Activated CD4-positive, alpha-beta T cell treated with anti-CD3 and anti-CD28 coated beads, Interleukin-2, Interleukin-6, amounts not matched to agents 100 ng/mL and 50 ng/mL, durations not matched to agents 16 hours and 8 hours (primary cell): ENCODE results near the gene SLC22A4.

Experiments
- DNase-seq: peaks from one replicate; pipeline ENCODE4 v3.0.0-alpha.2; 2020

The SLC22A4 gene

GRCh38 chr5:132275367-132276220, 18.6 kb upstream of the SLC22A4 start:
- DNase-seq = no peak

- no peak for DNase-seq
Observed at GRCh38 chr5:132277256-132277655, 16.9 kb upstream of the SLC22A4 start.

DNA sequence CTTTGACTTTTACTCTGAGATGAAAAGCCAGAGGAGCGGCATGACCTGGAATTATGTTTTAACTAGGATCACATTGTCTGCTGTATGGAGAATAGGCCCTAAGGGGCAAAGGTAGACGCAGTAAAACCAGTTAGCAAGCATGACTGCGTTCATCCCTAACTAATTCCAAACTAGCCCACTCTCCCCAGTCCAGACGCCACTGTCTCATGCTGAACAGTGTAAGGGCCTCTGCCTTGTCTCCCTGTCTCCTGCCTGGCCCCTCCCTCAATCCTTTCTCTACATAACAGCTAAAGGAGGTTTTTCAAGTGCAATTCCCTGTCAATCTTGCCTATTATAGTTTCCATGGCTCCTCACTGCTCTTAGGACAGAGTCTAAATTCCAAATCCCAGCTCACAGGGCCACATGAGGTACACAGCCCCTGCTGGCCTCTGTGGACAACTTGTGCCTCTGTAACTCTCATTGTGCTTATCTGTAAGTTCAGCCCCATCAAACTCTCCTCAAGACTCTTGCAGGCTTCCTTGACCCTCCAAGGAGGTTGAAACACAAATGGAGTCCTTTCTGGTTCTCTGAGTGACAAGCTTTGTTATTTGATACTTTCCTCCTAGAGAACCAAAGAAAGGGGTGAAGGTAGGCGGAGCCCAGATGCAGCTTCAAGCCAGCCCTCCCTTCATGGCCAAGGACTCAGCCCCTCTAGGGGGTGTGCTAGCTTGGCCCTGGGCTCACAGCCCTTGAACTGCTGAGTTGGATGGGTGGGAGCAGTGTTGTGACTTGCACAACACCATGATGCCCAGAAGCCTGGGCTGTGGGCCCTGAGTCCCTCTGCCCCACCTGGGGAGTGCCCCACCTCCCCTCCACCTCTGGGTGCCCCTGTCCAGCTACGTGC, 16.0 kb upstream of the SLC22A4 start:
- no peak for DNase-seq

DNA sequence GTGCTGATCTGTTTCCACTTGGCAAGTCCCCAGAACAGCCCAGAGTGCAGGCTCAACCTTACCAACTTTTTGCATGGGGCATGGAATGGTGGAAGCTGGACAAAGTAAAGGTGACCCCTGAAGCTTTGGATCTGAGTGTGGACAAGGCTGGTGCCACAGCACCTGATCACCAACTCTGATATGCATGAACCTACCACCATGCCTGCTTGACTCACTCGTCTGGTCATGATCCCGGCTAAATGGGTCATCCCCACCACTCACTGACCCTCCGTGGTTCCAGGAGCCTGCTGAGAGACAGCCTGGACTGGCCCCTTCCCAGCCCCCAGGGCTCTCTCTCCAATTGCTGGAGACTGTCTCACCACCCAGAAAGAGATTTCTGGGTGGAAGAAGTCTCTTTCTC, 14.4 kb upstream of the SLC22A4 start:
- DNase-seq = no peak

GRCh38 chr5:132280371-132281240, 13.6 kb upstream of the SLC22A4 start:
- DNase-seq = no peak

GRCh38 chr5:132281856-132282614, 12.2 kb upstream of the SLC22A4 start:
- DNase-seq = no peak

GRCh38 chr5:132283423-132284043, 10.7 kb upstream of the SLC22A4 start:
- no peak for DNase-seq

DNA sequence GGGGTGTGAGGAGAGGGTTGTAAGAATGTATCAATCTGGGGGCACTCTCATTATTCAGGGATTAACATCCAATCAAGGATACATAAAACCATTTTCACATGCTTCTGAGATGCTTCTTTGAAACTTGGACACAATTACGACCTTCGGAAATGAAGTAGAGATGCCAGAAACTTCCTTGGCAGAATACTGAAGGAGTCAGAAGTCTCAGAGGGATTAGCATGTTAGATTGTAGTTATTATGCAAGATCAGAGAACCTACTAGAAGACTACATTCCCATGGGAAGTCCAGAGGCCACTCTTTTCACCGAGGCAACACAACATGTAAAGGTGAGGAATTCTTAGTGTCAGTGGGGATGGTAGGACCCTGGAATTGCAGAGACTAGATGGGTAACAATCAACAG, 5.1 kb upstream of the SLC22A4 start:
- DNase-seq = no peak

DNA sequence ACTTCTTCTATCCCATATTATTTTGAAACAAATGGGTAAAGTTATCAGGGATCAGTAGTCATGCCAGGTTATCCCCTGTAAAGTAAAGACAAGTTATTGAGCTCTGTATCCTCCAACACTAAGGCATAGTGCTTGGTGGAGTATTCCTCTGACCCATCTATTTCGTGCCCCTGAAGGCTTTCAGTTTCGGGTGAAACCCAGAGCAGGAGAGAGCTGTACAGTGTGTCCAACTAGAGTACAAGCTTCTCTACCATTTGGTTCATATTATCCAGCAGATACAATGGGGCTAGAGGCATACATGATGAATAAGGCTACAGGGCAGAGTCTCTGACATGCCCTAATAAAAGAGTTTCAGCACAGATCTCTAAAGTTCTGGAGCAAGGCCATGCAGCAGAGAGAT, 3.2 kb upstream of the SLC22A4 start:
- DNase-seq = no peak

DNA sequence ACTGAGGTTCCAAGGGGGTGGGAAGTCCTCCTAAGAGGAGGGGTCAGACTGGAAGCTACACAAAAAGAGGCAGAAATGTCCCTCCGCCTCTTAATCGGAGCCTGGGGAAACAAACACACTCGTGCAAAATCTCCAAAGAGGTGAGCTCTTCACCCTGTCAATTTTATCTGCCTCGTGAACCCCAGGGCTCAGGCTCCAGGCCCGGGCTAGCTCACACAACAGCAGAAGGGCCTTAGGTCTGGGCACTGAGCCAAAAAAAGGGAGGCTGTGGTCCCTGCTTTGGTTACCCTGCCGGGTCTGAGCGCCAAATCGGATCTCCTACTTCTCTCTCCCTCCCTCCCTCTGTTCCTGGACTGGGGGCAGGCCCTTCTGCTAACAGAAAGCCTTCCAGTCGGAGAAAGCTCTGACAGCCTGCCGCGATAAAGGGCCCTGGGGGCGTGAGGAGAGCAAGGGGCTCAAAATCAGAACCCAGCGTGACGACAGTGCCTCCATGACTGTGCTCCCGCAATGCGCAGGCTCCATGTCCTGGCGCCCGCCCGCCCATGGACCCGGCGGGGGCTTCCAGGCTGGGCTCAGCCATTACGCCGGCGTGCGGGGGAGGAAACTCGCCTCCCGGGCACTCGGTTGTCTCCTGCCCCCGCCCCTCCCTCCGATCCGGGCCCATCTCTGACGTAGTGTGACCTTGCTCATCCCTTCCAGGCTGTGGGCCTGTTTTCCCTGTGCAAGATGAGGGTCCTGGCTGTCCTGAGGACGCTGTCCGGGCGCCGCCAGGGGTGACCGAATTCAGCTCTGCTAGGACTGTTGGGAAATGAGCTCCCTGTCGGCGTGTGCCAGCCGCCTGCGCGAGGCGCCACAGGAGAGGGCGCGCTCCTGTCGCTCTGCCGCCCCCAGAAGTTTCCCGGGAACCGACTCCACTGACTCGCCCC, 865 bp upstream of the SLC22A4 start:
- DNase-seq = peak; percentile 78

DNA sequence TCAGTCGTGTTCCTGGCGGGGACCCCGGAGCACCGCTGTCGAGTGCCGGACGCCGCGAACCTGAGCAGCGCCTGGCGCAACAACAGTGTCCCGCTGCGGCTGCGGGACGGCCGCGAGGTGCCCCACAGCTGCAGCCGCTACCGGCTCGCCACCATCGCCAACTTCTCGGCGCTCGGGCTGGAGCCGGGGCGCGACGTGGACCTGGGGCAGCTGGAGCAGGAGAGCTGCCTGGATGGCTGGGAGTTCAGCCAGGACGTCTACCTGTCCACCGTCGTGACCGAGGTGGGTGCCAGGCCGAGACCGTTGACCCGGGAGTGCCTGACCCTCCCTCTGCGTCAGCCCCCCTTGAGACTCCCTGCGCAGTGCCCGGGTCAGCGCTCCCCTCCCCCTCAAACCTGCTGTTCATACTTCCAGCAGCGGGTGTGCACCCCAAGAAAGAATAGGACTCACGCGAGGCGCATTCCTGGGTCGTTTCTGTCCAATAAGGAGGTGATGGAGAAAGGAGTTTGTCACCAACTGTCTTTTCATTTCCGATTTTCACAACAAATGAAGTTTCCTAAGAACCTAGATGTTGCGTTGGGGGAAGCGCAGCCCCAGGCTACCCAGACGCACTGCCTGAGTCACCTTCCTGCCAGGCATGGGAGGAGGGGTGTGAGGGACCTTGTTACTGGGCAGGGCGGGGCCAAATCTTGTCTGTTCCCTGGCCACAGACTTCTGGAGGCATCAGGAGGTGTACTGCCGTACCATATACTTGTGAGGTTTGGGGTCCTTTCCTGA, 722 bp downstream of the SLC22A4 start:
- peak; percentile 87 for DNase-seq

- no peak for DNase-seq
Observed at GRCh38 chr5:132295505-132296411, 1.6 kb downstream of the SLC22A4 start.

GRCh38 chr5:132296412-132297016, 2.3 kb downstream of the SLC22A4 start:
- DNase-seq = no peak

- no peak for DNase-seq
Observed at GRCh38 chr5:132297211-132297940, 3.2 kb downstream of the SLC22A4 start.

- DNase-seq = no peak
Observed at GRCh38 chr5:132298298-132299212, 4.4 kb downstream of the SLC22A4 start.

DNA sequence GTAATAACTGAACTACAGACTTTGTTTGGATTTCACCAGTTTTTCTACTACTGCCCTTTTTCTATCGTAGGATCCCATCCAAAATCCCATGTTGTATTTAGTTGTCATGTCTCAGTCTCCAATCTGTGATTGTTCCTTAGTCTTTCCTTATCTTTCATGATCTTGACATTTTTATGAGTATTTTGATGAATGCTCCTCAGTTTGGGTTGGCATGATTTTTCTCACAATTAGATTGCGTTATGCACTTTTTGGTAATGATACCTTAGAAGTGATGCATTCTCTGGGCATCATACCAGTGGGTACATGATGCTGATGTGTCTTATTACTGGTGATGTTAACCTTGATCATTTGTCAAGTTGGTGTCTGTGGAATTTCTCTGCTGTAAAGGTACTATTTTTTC, 5.7 kb downstream of the SLC22A4 start:
- no peak for DNase-seq
